Measurements from ENCODE around the gene WIPF1. TPM values are rescaled to one million over a fixed set of nuclear protein-coding genes. Genes with fewer than 3 reads are reported as not detected.
"Not testable (repeated sequence)": the region's sequence is repeated elsewhere in the genome, so short reads cannot be mapped to it uniquely, and the experiment has no call there.

Gene WIPF1
- polyA plus RNA-seq, 1 donor (not counting 4 experiments of a cell fraction or from before 2014, with no cell fraction given), result 0.16 TPM

DNA sequence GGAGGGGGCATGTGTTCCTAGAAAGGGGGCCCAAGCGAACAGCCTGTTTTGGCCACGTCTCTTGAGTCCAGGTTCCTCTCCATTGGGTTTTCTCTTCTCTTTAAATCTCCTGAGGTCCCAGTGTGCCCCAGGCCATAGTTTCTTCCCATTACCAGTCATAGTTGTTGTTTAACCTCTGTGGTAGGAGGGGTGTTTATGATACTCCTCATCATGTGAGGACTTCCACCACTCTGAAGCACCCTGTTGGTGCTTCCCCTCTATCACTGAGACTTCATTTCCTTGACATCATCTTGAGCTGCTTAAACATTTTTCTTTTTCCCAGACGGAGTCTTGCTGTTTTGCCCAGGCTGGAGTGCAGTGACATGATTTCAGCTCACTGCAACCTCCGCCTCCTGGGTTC is 45.9 kb downstream of the WIPF1 start:
- H3K9ac ChIP-seq (ENCODE audit: control insufficient read depth, extremely low read depth, insufficient read depth, low read length), result no peak overlapping the region

DNA sequence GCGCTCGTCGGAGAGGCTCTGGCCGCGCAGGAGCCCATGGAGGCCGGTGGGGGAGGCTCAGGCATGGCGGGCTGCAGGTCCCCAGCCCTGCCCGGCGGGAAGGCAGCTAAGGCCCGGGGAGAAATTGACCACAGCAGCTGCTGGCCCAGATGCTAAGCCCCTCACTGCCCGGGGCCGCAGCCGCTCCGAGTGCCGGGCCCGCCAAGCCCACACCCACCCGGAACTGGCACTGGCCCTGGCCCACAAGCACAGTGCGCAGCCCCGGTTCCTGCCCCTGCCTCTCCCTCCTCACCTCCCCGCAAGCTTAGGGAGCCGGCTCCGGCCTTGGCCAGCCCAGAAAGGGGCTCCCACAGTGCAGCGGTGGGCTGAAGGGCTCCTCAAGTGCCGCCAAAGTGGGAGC is 49.0 kb downstream of the WIPF1 start:
- H2AFZ ChIP-seq (ENCODE audit: control insufficient read depth, low read length); H3K36me3 ChIP-seq (ENCODE audit: control insufficient read depth in 2 of 2, extremely low read depth in 1 of 2, insufficient read depth in 2 of 2, low read length in 2 of 2); H3K4me3 ChIP-seq (ENCODE audit: control insufficient read depth in 2 of 3, extremely low read depth in 1 of 3, insufficient read depth in 2 of 3, low read depth in 1 of 3, low read length in 3 of 3); dilution Hi-C loops (cut with MboI; ENCODE audit: extremely low pct_ligation_motif_present, low sequenced_read_pairs); H3K9me3 ChIP-seq (ENCODE audit: control insufficient read depth, low read depth, low read length); FAIRE-seq; H3K79me2 ChIP-seq (ENCODE audit: control insufficient read depth, insufficient read depth, low read length); H4K20me1 ChIP-seq (ENCODE audit: control insufficient read depth, extremely low read depth, insufficient read depth, low read length); H3K4me1 ChIP-seq (ENCODE audit: control insufficient read depth, extremely low read depth, insufficient read depth, low read length); H3K27me3 ChIP-seq (ENCODE audit: control insufficient read depth, extremely low read depth, insufficient read depth, low read length); H3K4me2 ChIP-seq (ENCODE audit: control insufficient read depth, extremely low read depth, insufficient read depth, low read depth, low read length); H3K9me1 ChIP-seq (ENCODE audit: control insufficient read depth, extremely low read depth, insufficient read depth, low read length); H3K27ac ChIP-seq (ENCODE audit: control insufficient read depth, insufficient read depth, low read length); DNase-seq (ENCODE audit: low read depth, low spot score); H3K9ac ChIP-seq (ENCODE audit: control insufficient read depth, extremely low read depth, insufficient read depth, low read length): not testable (repeated sequence)

More for the DNA sequence above, 45.9 kb downstream of the WIPF1 start:
- Histone ChIP-seq H2AFZ (ENCODE audit: control insufficient read depth, low read length) (no peak overlapping the region), H3K4me1 (ENCODE audit: control insufficient read depth, extremely low read depth, insufficient read depth, low read length) (no peaks in the 10 kb centered on the region), H3K27me3 (ENCODE audit: control insufficient read depth, extremely low read depth, insufficient read depth, low read length) (no peaks in the 10 kb centered on the region), H3K4me3 (ENCODE audit: control insufficient read depth in 2 of 3, extremely low read depth in 1 of 3, insufficient read depth in 2 of 3, low read depth in 1 of 3, low read length in 3 of 3) (no peak overlapping the region), H4K20me1 (ENCODE audit: control insufficient read depth, extremely low read depth, insufficient read depth, low read length) (no peaks in the 10 kb centered on the region), H3K4me2 (ENCODE audit: control insufficient read depth, extremely low read depth, insufficient read depth, low read depth, low read length) (no peak overlapping the region), H3K9me3 (ENCODE audit: control insufficient read depth, low read depth, low read length) (no peaks in the 10 kb centered on the region), H3K36me3 (ENCODE audit: control insufficient read depth in 2 of 2, extremely low read depth in 1 of 2, insufficient read depth in 2 of 2, low read length in 2 of 2) (peaks cover 0 to 3% of the 10 kb centered on the region in 2 experiments), H3K9me1 (ENCODE audit: control insufficient read depth, extremely low read depth, insufficient read depth, low read length) (no peaks in the 10 kb centered on the region), H3K27ac (ENCODE audit: control insufficient read depth, insufficient read depth, low read length) (no peak overlapping the region), H3K79me2 (ENCODE audit: control insufficient read depth, insufficient read depth, low read length) (no peaks in the 10 kb centered on the region)
- TF ChIP-seq EZH2 (IDR thresholded peaks at IDR 0.05; ENCODE audit: low read length), result no peak
- TF ChIP-seq, protein P1, sequence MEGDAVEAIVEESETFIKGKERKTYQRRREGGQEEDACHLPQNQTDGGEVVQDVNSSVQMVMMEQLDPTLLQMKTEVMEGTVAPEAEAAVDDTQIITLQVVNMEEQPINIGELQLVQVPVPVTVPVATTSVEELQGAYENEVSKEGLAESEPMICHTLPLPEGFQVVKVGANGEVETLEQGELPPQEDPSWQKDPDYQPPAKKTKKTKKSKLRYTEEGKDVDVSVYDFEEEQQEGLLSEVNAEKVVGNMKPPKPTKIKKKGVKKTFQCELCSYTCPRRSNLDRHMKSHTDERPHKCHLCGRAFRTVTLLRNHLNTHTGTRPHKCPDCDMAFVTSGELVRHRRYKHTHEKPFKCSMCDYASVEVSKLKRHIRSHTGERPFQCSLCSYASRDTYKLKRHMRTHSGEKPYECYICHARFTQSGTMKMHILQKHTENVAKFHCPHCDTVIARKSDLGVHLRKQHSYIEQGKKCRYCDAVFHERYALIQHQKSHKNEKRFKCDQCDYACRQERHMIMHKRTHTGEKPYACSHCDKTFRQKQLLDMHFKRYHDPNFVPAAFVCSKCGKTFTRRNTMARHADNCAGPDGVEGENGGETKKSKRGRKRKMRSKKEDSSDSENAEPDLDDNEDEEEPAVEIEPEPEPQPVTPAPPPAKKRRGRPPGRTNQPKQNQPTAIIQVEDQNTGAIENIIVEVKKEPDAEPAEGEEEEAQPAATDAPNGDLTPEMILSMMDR (optimal IDR thresholded peaks at IDR 0.05 in 1 of 3, IDR thresholded peaks at IDR 0.05 in 1 of 3, conservative IDR thresholded peaks at IDR 0.05 in 1 of 3; ENCODE audit: extremely low read depth in 1 of 3, insufficient read depth in 2 of 3, low read length in 3 of 3), result no peak
- FAIRE-seq, result no peak
- dilution Hi-C loops (cut with MboI; ENCODE audit: extremely low pct_ligation_motif_present, low sequenced_read_pairs), result no loop called here
- no peak for DNase-seq (ENCODE audit: low read depth, low spot score)

DNA sequence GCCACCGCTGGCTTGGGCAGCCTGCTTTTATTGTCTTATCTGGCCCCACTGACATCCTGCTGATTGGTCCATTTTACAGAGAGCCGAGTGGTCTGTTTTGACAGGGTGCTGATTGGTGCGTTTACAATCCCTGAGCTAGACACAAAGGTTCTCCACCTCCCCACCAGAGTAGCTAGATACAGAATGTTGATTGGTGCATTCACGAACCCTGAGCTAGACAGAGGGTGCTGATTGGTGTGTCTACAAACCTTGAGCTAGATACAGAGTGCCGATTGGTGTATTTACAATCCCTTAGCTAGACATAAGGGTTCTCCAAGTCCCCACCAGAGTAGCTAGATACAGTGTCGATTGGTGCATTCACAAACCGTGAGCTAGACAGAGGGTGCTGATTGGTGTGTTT is 49.6 kb downstream of the WIPF1 start:
- DNase-seq (ENCODE audit: low read depth, low spot score); H4K20me1 ChIP-seq (ENCODE audit: control insufficient read depth, extremely low read depth, insufficient read depth, low read length); dilution Hi-C loops (cut with MboI; ENCODE audit: extremely low pct_ligation_motif_present, low sequenced_read_pairs); H3K9me3 ChIP-seq (ENCODE audit: control insufficient read depth, low read depth, low read length); H3K27me3 ChIP-seq (ENCODE audit: control insufficient read depth, extremely low read depth, insufficient read depth, low read length); H3K9me1 ChIP-seq (ENCODE audit: control insufficient read depth, extremely low read depth, insufficient read depth, low read length); H3K79me2 ChIP-seq (ENCODE audit: control insufficient read depth, insufficient read depth, low read length); H3K9ac ChIP-seq (ENCODE audit: control insufficient read depth, extremely low read depth, insufficient read depth, low read length); H3K4me3 ChIP-seq (ENCODE audit: control insufficient read depth in 2 of 3, extremely low read depth in 1 of 3, insufficient read depth in 2 of 3, low read depth in 1 of 3, low read length in 3 of 3); H3K36me3 ChIP-seq (ENCODE audit: control insufficient read depth in 2 of 2, extremely low read depth in 1 of 2, insufficient read depth in 2 of 2, low read length in 2 of 2); H3K4me2 ChIP-seq (ENCODE audit: control insufficient read depth, extremely low read depth, insufficient read depth, low read depth, low read length); FAIRE-seq; H3K4me1 ChIP-seq (ENCODE audit: control insufficient read depth, extremely low read depth, insufficient read depth, low read length); H2AFZ ChIP-seq (ENCODE audit: control insufficient read depth, low read length); H3K27ac ChIP-seq (ENCODE audit: control insufficient read depth, insufficient read depth, low read length): not testable (repeated sequence)

Measured in keratinocyte (primary cell).